Endothelial cell of umbilical vein (primary cell): ENCODE measurements around the gene COX5B.

Experiments used
- EZH2 ChIP-seq: IDR thresholded peaks from 2 replicates; pipeline ENCODE4 v1.6.1; 2012; ENCODE audit warnings: borderline replicate concordance, low read depth, mild to moderate bottlenecking, moderate library complexity, low read length, inconsistent platforms; ENCODE audit not compliant: severe bottlenecking
- TF ChIP-seq, protein P1 (sequence below), 2 donors: IDR thresholded peaks; 1 replicate in 1 of 2; 2 replicates in 1 of 2; pipeline ENCODE4 v1.5.1; 2011; ENCODE audit warnings: low read length in 2 of 2, mild to moderate bottlenecking in 2 of 2, moderate library complexity in 2 of 2, control low read depth in 1 of 2, inconsistent platforms in 1 of 2, low read depth in 1 of 2; ENCODE audit not compliant: insufficient read depth in 1 of 2; ENCODE audit errors: extremely low read depth in 1 of 2
- TF ChIP-seq, protein P2 (sequence below): IDR thresholded peaks from 2 replicates; pipeline ENCODE4 v1.6.1; 2011; ENCODE audit not compliant: insufficient read depth, insufficient read length

DNA sequence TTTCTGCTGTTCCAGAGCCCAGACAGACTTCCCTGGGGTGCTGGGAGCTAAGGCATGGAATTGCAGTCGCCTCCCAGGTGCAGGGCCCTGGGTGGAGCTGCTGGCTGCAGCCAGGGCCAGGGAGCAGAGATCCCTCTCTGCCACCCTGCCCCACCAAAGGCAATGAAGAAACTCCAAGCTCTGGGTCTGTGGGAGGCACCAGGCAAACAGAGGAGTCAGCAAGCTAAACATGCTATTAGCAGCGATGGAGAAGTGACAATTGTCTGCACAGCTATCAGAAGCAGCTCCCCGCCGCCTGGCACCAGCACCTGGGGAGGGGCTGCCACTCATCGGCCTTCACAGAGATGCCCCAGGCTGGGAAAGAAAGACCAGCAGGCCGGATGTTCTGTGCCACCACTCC is 28.0 kb upstream of the COX5B start:
- TF ChIP-seq, protein P1, sequence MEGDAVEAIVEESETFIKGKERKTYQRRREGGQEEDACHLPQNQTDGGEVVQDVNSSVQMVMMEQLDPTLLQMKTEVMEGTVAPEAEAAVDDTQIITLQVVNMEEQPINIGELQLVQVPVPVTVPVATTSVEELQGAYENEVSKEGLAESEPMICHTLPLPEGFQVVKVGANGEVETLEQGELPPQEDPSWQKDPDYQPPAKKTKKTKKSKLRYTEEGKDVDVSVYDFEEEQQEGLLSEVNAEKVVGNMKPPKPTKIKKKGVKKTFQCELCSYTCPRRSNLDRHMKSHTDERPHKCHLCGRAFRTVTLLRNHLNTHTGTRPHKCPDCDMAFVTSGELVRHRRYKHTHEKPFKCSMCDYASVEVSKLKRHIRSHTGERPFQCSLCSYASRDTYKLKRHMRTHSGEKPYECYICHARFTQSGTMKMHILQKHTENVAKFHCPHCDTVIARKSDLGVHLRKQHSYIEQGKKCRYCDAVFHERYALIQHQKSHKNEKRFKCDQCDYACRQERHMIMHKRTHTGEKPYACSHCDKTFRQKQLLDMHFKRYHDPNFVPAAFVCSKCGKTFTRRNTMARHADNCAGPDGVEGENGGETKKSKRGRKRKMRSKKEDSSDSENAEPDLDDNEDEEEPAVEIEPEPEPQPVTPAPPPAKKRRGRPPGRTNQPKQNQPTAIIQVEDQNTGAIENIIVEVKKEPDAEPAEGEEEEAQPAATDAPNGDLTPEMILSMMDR (IDR thresholded peaks at IDR 0.05; ENCODE audit: extremely low read depth in 1 of 2, insufficient read depth in 1 of 2, low read depth in 1 of 2, low read length in 2 of 2): no peak
- TF ChIP-seq EZH2: no peak
- TF ChIP-seq, protein P2, sequence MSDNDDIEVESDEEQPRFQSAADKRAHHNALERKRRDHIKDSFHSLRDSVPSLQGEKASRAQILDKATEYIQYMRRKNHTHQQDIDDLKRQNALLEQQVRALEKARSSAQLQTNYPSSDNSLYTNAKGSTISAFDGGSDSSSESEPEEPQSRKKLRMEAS: no peak
